ENCODE results near the gene KDM4B. TPM values are rescaled to one million over a fixed set of nuclear protein-coding genes. Genes with fewer than 3 reads are reported as not detected.

Gene KDM4B
- total and polyA plus RNA-seq, 3 experiments from 2014 or later = 14.6 to 16.0 (median 14.6) TPM

GRCh38 chr19:5137571-5138124 lies 168.7 kb downstream of the KDM4B start:
- peaks cover 3 to 65% (median 4%) of the 10 kb centered on the region in 3 donors for H3K36me3 Mint-ChIP-seq
- no peaks in the 10 kb centered on the region for H3K36me3 ChIP-seq (ENCODE audit: insufficient read depth, low read length)
- DNase-seq = no peak
- H3K4me1 ChIP-seq (ENCODE audit: insufficient read depth, low read length) = peaks cover 24% of the 10 kb centered on the region
- H3K9me3 ChIP-seq (ENCODE audit: low read length) = no peaks in the 10 kb centered on the region
- no peaks in the 10 kb centered on the region for H3K27me3 ChIP-seq (ENCODE audit: insufficient read depth, low read length, poor library complexity, severe bottlenecking)
- peaks cover 19 to 29% (median 19%) of the 10 kb centered on the region in 3 donors for H3K4me1 Mint-ChIP-seq
- peak overlapping the region in 1 of 7 donors; percentile 69 for H3K4me3 Mint-ChIP-seq
- no peak overlapping the region for H3K27ac ChIP-seq (ENCODE audit: low read depth, low read length)
- POLR2A ChIA-PET = no interaction called here
- no peak overlapping the region for H3K27ac Mint-ChIP-seq
- no peak overlapping the region for H3K4me3 ChIP-seq (ENCODE audit: low read length)
- H3K27me3 Mint-ChIP-seq = peaks cover 0 to 3% of the 10 kb centered on the region in 2 donors
- H3K9me3 Mint-ChIP-seq = peaks cover 0 to 3% (median 0%) of the 10 kb centered on the region in 5 donors
- CTCF ChIA-PET = no interaction called here

- Histone ChIP-seq H3K27ac (ENCODE audit: low read depth, low read length) (no peak overlapping the region), H3K9me3 (ENCODE audit: low read length) (no peaks in the 10 kb centered on the region), H3K4me1 (ENCODE audit: insufficient read depth, low read length) (peaks cover 24% of the 10 kb centered on the region), H3K4me3 (ENCODE audit: low read length) (no peak overlapping the region), H3K27me3 (ENCODE audit: insufficient read depth, low read length, poor library complexity, severe bottlenecking) (no peaks in the 10 kb centered on the region), H3K36me3 (ENCODE audit: insufficient read depth, low read length) (no peaks in the 10 kb centered on the region)
- peak overlapping the region; percentile 82 to 96 (median 90) for H3K27ac Mint-ChIP-seq
- H3K27me3 Mint-ChIP-seq = peaks cover 0 to 3% of the 10 kb centered on the region in 2 donors
- peak overlapping the region; percentile 67 to 88 (median 79) for H3K4me3 Mint-ChIP-seq
- peaks cover 0 to 3% (median 0%) of the 10 kb centered on the region in 5 donors for H3K9me3 Mint-ChIP-seq
- ChIA-PET POLR2A (interaction anchor here (0.6 kb wide), 1 partner anchor 383 kb away, joined by 3 read pairs; no protein-coding TSS in a partner anchor), CTCF (interaction anchor here (1.6 kb wide), 2 partner anchors 11 to 42 kb away, joined by 3 read pairs; no protein-coding TSS in a partner anchor)
- peaks cover 3 to 64% (median 4%) of the 10 kb centered on the region in 3 donors for H3K36me3 Mint-ChIP-seq
- DNase-seq = peak; percentile 48 to 87 (median 80)
- peaks cover 22 to 40% (median 24%) of the 10 kb centered on the region in 3 donors for H3K4me1 Mint-ChIP-seq
These were observed 170.0 kb downstream of the KDM4B start for GRCh38 chr19:5138606-5139582.

- Histone ChIP-seq H3K4me1 (ENCODE audit: insufficient read depth, low read length) (peaks cover 24% of the 10 kb centered on the region), H3K36me3 (ENCODE audit: insufficient read depth, low read length) (no peaks in the 10 kb centered on the region), H3K27ac (ENCODE audit: low read depth, low read length) (no peak overlapping the region), H3K4me3 (ENCODE audit: low read length) (no peak overlapping the region), H3K9me3 (ENCODE audit: low read length) (no peaks in the 10 kb centered on the region), H3K27me3 (ENCODE audit: insufficient read depth, low read length, poor library complexity, severe bottlenecking) (no peaks in the 10 kb centered on the region)
- H3K36me3 Mint-ChIP-seq = peaks cover 3 to 57% (median 4%) of the 10 kb centered on the region in 3 donors
- ChIA-PET POLR2A (no interaction called here), CTCF (interaction anchor here (1.6 kb wide), 2 partner anchors 10 to 42 kb away, joined by 3 read pairs; no protein-coding TSS in a partner anchor)
- peak overlapping the region; percentile 67 to 88 (median 79) for H3K4me3 Mint-ChIP-seq
- peaks cover 0 to 3% (median 0%) of the 10 kb centered on the region in 5 donors for H3K9me3 Mint-ChIP-seq
- peaks cover 22 to 40% (median 24%) of the 10 kb centered on the region in 3 donors for H3K4me1 Mint-ChIP-seq
- peak overlapping the region in 7 of 8 donors; percentile 82 to 96 (median 90) for H3K27ac Mint-ChIP-seq
- DNase-seq = no peak
- H3K27me3 Mint-ChIP-seq = peaks cover 0 to 3% of the 10 kb centered on the region in 2 donors
These were observed 170.8 kb downstream of the KDM4B start for GRCh38 chr19:5139583-5140325.

GRCh38 chr19:5141129-5141849 lies 172.4 kb downstream of the KDM4B start:
- Histone ChIP-seq H3K27me3 (ENCODE audit: insufficient read depth, low read length, poor library complexity, severe bottlenecking) (no peaks in the 10 kb centered on the region), H3K9me3 (ENCODE audit: low read length) (no peaks in the 10 kb centered on the region), H3K4me3 (ENCODE audit: low read length) (no peak overlapping the region), H3K4me1 (ENCODE audit: insufficient read depth, low read length) (peaks cover 24% of the 10 kb centered on the region), H3K27ac (ENCODE audit: low read depth, low read length) (no peak overlapping the region), H3K36me3 (ENCODE audit: insufficient read depth, low read length) (no peaks in the 10 kb centered on the region)
- no peak overlapping the region for H3K27ac Mint-ChIP-seq
- peaks cover 0 to 3% (median 0%) of the 10 kb centered on the region in 5 donors for H3K9me3 Mint-ChIP-seq
- H3K27me3 Mint-ChIP-seq = peaks cover 0 to 3% of the 10 kb centered on the region in 2 donors
- ChIA-PET POLR2A (no interaction called here), CTCF (no interaction called here)
- no peak overlapping the region for H3K4me3 Mint-ChIP-seq
- DNase-seq = no peak
- peaks cover 22 to 40% (median 24%) of the 10 kb centered on the region in 3 donors for H3K4me1 Mint-ChIP-seq
- H3K36me3 Mint-ChIP-seq = peaks cover 2 to 58% (median 3%) of the 10 kb centered on the region in 3 donors

- no peaks in the 10 kb centered on the region for H3K9me3 ChIP-seq (ENCODE audit: low read length)
- ChIA-PET POLR2A (no interaction called here), CTCF (no interaction called here)
- H3K4me3 ChIP-seq (ENCODE audit: low read length) = no peak overlapping the region
- H3K36me3 ChIP-seq (ENCODE audit: insufficient read depth, low read length) = no peaks in the 10 kb centered on the region
- peaks cover 3 to 59% (median 5%) of the 10 kb centered on the region in 3 donors for H3K36me3 Mint-ChIP-seq
- H3K27me3 Mint-ChIP-seq = peaks cover 0 to 3% of the 10 kb centered on the region in 2 donors
- no peak overlapping the region for H3K27ac Mint-ChIP-seq
- no peaks in the 10 kb centered on the region for H3K27me3 ChIP-seq (ENCODE audit: insufficient read depth, low read length, poor library complexity, severe bottlenecking)
- peaks cover 24% of the 10 kb centered on the region for H3K4me1 ChIP-seq (ENCODE audit: insufficient read depth, low read length)
- peak in 1 of 5 donors; percentile 40 for DNase-seq
- H3K4me1 Mint-ChIP-seq = peaks cover 24 to 40% (median 25%) of the 10 kb centered on the region in 3 donors
- no peak overlapping the region for H3K27ac ChIP-seq (ENCODE audit: low read depth, low read length)
- H3K9me3 Mint-ChIP-seq = peaks cover 0 to 3% (median 0%) of the 10 kb centered on the region in 5 donors
- no peak overlapping the region for H3K4me3 Mint-ChIP-seq
These were observed 173.2 kb downstream of the KDM4B start for GRCh38 chr19:5141850-5142724.

GRCh38 chr19:5142725-5143097 lies 173.8 kb downstream of the KDM4B start:
- Mint-ChIP-seq H3K36me3 (peaks cover 3 to 58% (median 7%) of the 10 kb centered on the region in 3 donors), H3K4me1 (peaks cover 24 to 39% (median 25%) of the 10 kb centered on the region in 3 donors), H3K4me3 (peak overlapping the region in 1 of 7 donors; percentile 1), H3K27me3 (peaks cover 0 to 3% of the 10 kb centered on the region in 2 donors), H3K27ac (no peak overlapping the region), H3K9me3 (peaks cover 0 to 3% (median 0%) of the 10 kb centered on the region in 5 donors)
- Histone ChIP-seq H3K27ac (ENCODE audit: low read depth, low read length) (no peak overlapping the region), H3K4me3 (ENCODE audit: low read length) (no peak overlapping the region), H3K4me1 (ENCODE audit: insufficient read depth, low read length) (peaks cover 23% of the 10 kb centered on the region), H3K27me3 (ENCODE audit: insufficient read depth, low read length, poor library complexity, severe bottlenecking) (no peaks in the 10 kb centered on the region), H3K36me3 (ENCODE audit: insufficient read depth, low read length) (no peaks in the 10 kb centered on the region), H3K9me3 (ENCODE audit: low read length) (no peaks in the 10 kb centered on the region)
- CTCF ChIA-PET = no interaction called here
- no peak for DNase-seq
- POLR2A ChIA-PET = interaction anchor here (0.7 kb wide), 1 partner anchor 990 kb away, joined by 4 read pairs; the partner anchor contains the start of gene CREB3L3
